K562 (cell line): Measurements from ENCODE around the gene SPIRE1. TPM values are rescaled to one million over a fixed set of nuclear protein-coding genes. Genes with fewer than 3 reads are reported as not detected.

Experiments used
- ATAC-seq: fragments of 200-7000 bp; cut with Tn5 transposase; 3 replicates; pipeline ENCODE4 v1.9.1; 2020; ENCODE audit warnings: moderate library complexity
- BruUV-seq: library from RNA; stranded (reverse); fragments of 400-500 nt; replicated peaks from 2 replicates; lab custom pipeline; 2021; lab: Mats Ljungman, UMichigan
- CTCF ChIA-PET: fragments of 300-600 bp; formaldehyde crosslinking; extraction: SDS; loops from one replicate; lab custom pipeline; 2021; ENCODE audit warnings: low intra/inter-chr PET ratio; lab: Yijun Ruan, JAX
- POLR2A ChIA-PET: fragments of 300-600, 350-650 bp; sonication (Branson Sonifier 250); formaldehyde crosslinking; extraction: SDS; loops from one replicate; lab custom pipeline; 2021; ENCODE audit warnings: antibody characterized with exemption, inconsistent platforms; lab: Yijun Ruan, JAX
- DNase-seq, 4 experiments: peaks; one replicate each; pipeline versions ENCODE4 v3.0.0 to v3.0.0-alpha.2; 2011 to 2018; ENCODE audit warnings: low spot score in 3 of 4, mixed read lengths in 3 of 4; ENCODE audit errors: extremely low read depth in 1 of 4
- FAIRE-seq: peaks from 2 replicates; lab custom pipeline; 2011; peaks lifted over from hg19 to GRCh38; lab: Jason Lieb, UNC
- H2AFZ ChIP-seq: 2 replicates; pipeline ENCODE4 v1.6.0; 2011; ENCODE audit warnings: low read depth, low read length, control low read depth, inconsistent platforms
- H3K27ac ChIP-seq: fragments of 200-600 bp; 3 replicates; pipeline ENCODE4 v1.8.0; 2011; ENCODE audit warnings: low read depth, mild to moderate bottlenecking, control low read depth, inconsistent platforms, low read length, moderate library complexity, mixed read lengths; ENCODE audit errors: extremely low read depth
- H3K27me3 ChIP-seq, 2 experiments: fragments of 300-600 bp in 1 of 2; 2 replicates in 1 of 2; 3 replicates in 1 of 2; pipeline versions ENCODE4 v1.6.0 to v1.8.0; 2011; ENCODE audit warnings: inconsistent platforms in 2 of 2, low read length in 2 of 2, mild to moderate bottlenecking in 1 of 2, mixed read lengths in 1 of 2, moderate library complexity in 1 of 2; ENCODE audit not compliant: control insufficient read depth in 2 of 2, insufficient read depth in 2 of 2
- H3K36me3 ChIP-seq: fragments of 300-600 bp; 3 replicates; pipeline ENCODE4 v1.8.0; 2011; ENCODE audit warnings: mild to moderate bottlenecking, low read length, inconsistent platforms; ENCODE audit not compliant: control insufficient read depth, insufficient read depth
- H3K4me1 ChIP-seq, 2 experiments: fragments of 200-600 bp in 1 of 2; replicated peaks in 1 of 2; 2 replicates in 1 of 2; 3 replicates in 1 of 2; pipeline versions ENCODE4 v1.5.1 to v1.8.0; 2011; ENCODE audit warnings: inconsistent platforms in 2 of 2, low read length in 2 of 2, mild to moderate bottlenecking in 1 of 2, mixed read lengths in 1 of 2, moderate library complexity in 1 of 2; ENCODE audit not compliant: control insufficient read depth in 2 of 2, insufficient read depth in 2 of 2
- H3K4me2 ChIP-seq: 2 replicates; pipeline ENCODE4 v1.6.1; 2011; ENCODE audit warnings: low read length, control low read depth, inconsistent platforms, mixed read lengths; ENCODE audit not compliant: insufficient read depth
- H3K4me3 ChIP-seq: fragments of 200-600 bp; sonication (generic), shearing (Covaris generic); 2 replicates; pipeline ENCODE4 v1.5.1; 2016; ENCODE audit warnings: control low read depth, inconsistent platforms
- H3K79me2 ChIP-seq: fragments of 200-600 bp; 3 replicates; pipeline ENCODE4 v1.8.0; 2011; ENCODE audit warnings: low read length, inconsistent platforms; ENCODE audit not compliant: control insufficient read depth, insufficient read depth
- H3K9ac ChIP-seq, 2 experiments: 2 replicates each; pipeline versions ENCODE4 v1.6.0 to v1.6.1; 2011; ENCODE audit warnings: low read depth in 2 of 2, low read length in 2 of 2, control low read depth in 1 of 2, inconsistent platforms in 1 of 2, mild to moderate bottlenecking in 1 of 2, mixed read lengths in 1 of 2; ENCODE audit not compliant: insufficient read depth in 1 of 2
- H3K9me1 ChIP-seq: one replicate; pipeline ENCODE4 v1.6.0; 2011; ENCODE audit warnings: inconsistent platforms, mild to moderate bottlenecking, low read length, moderate library complexity; ENCODE audit not compliant: control insufficient read depth, insufficient read depth
- H3K9me3 ChIP-seq: replicated peaks from 2 replicates; pipeline ENCODE4 v1.5.1; 2011; ENCODE audit warnings: low read depth, low read length, inconsistent platforms; ENCODE audit not compliant: control insufficient read depth, insufficient read depth
- H4K20me1 ChIP-seq: replicated peaks from 2 replicates; pipeline ENCODE4 v1.6.1; 2011; ENCODE audit warnings: low read length, inconsistent platforms, mixed read lengths; ENCODE audit not compliant: control insufficient read depth, insufficient read depth
- ATF3 ChIP-seq, 2 experiments: fragments of 450-650 bp in 1 of 2; sonication (generic) in 1 of 2; formaldehyde crosslinking in 1 of 2; IDR thresholded peaks in 1 of 2; conservative IDR thresholded peaks in 1 of 2; 2 replicates each; pipeline versions ENCODE4 v1.6.1 to v1.8.1; 2016 to 2023; ENCODE audit warnings: mild to moderate bottlenecking in 2 of 2, moderate library complexity in 2 of 2, inconsistent platforms in 1 of 2, missing genetic modification reagents in 1 of 2
- GABPB2 ChIP-seq: fragments of 250-450 bp; sonication (Bioruptor Pico); conservative IDR thresholded peaks from 2 replicates; pipeline ENCODE4 v1.5.1; 2021; ENCODE audit warnings: mild to moderate bottlenecking
- HDGF ChIP-seq: fragments of 450-650 bp; IDR thresholded peaks from 2 replicates; pipeline ENCODE4 v1.6.1; 2016
- IRF9 ChIP-seq: fragments of 450-650 bp; IDR thresholded peaks from 2 replicates; pipeline ENCODE4 v1.6.1; 2016; ENCODE audit warnings: missing biosample characterization, missing genetic modification characterization
- LARP7 ChIP-seq: fragments of 450-650 bp; IDR thresholded peaks from 2 replicates; pipeline ENCODE4 v1.6.1; 2016
- PATZ1 ChIP-seq: fragments of 250-450 bp; sonication (Bioruptor Pico); IDR thresholded peaks from 2 replicates; pipeline ENCODE4 v1.5.0; 2020; ENCODE audit warnings: mild to moderate bottlenecking, borderline replicate concordance
- POLR3G ChIP-seq: IDR thresholded peaks from 2 replicates; pipeline ENCODE4 v1.6.1; 2011; ENCODE audit not compliant: insufficient read length, insufficient replicate concordance; ENCODE audit errors: extremely low read depth
- ZBTB26 ChIP-seq: fragments of 450-650 bp; formaldehyde crosslinking; IDR thresholded peaks from 2 replicates; pipeline ENCODE4 v1.4.0; 2022; ENCODE audit warnings: missing genetic modification characterization
- ZNF184 ChIP-seq: sonication (generic); formaldehyde crosslinking; IDR thresholded peaks from 2 replicates; pipeline ENCODE4 v1.5.0; 2020; ENCODE audit warnings: missing genetic modification reagents
- ZNF444 ChIP-seq: fragments of 250-450 bp; sonication (Bioruptor Pico); IDR thresholded peaks from 2 replicates; pipeline ENCODE4 v1.4.0; 2020; ENCODE audit warnings: mild to moderate bottlenecking, moderate library complexity
- WGBS: fragments of 100-300 bp; shearing (Covaris generic); methylation state at CpG from one replicate; pipeline ENCODE4 v1.1.6; 2016; ENCODE audit warnings: low coverage, mixed read lengths; ENCODE audit not compliant: insufficient coverage; ENCODE audit errors: missing lambda C conversion rate; 5-methylcytosine and 5-hydroxymethylcytosine counted together
- in situ Hi-C: fragments of 300-500 bp; cut with MboI; formaldehyde crosslinking; loops from 4 replicates; pipeline ENCODE4 v1.15.0; 2018; ENCODE audit warnings: inconsistent platforms, mixed read lengths
- intact Hi-C: fragments of 100-400 bp; cut with micrococcal nuclease; formaldehyde crosslinking; loops from 2 replicates; pipeline ENCODE4 v1.14.2; 2022
- polyA plus RNA-seq, 8 experiments: library from polyadenylated mRNA; depleted of rRNA in 4 of 8; stranded (reverse) in 5 of 8; unstranded in 3 of 8; fragments of >200 nt; fragmentation: Nextera tagmentation in 2 of 8; fragmentation: Illumina TruSeq in 1 of 8; extraction: Ambion mirVana in 2 of 8; extraction: Trizol in 1 of 8; gene quantifications; 2 replicates each; pipeline versions ENCODE4 v1.2.1 to v1.2.3, GENCODE V29; 2011 to 2014; ENCODE audit warnings: inconsistent platforms in 1 of 8, missing spikeins in 1 of 8
- total RNA-seq, 7 experiments: library from RNA; depleted of rRNA in 6 of 7; stranded (reverse); fragments of >200 nt in 6 of 7; fragmentation: Illumina TruSeq in 2 of 7; extraction: Trizol in 2 of 7; gene quantifications; 2 replicates each; pipeline versions ENCODE4 v1.2.1 to v1.2.3, GENCODE V29; 2011 to 2021; ENCODE audit warnings: low replicate concordance in 1 of 7

The SPIRE1 gene
- total and polyA plus RNA-seq, 9 of the 15 experiments (the other 6 are each of a cell fraction or from before 2014, with no cell fraction given) = 2.9 to 14.0 (median 10.2) TPM

- TF ChIP-seq ZBTB26 = no peak
- TF ChIP-seq IRF9 = no peak
- no peak for TF ChIP-seq ZNF184 (CRISPR knock-in tag)
- no peak for TF ChIP-seq PATZ1 (CRISPR knock-in tag)
These were observed 199.1 kb downstream of the SPIRE1 start (continued) for GRCh38 chr18:12458771-12459170.

GRCh38 chr18:12456441-12456840 lies 201.5 kb downstream of the SPIRE1 start:
- Histone ChIP-seq H3K9me1 (no peaks in the 10 kb centered on the region), H3K79me2 (no peaks in the 10 kb centered on the region), H3K9me3 (no peaks in the 10 kb centered on the region), H3K9ac (no peak overlapping the region), H3K4me2 (no peak overlapping the region), H3K27ac (no peak overlapping the region), H3K36me3 (peaks cover 7% of the 10 kb centered on the region; the same call in 2 of the 3 replicates), H2AFZ (no peak overlapping the region), H3K4me1 (no peaks in the 10 kb centered on the region), H4K20me1 (no peaks in the 10 kb centered on the region), H3K27me3 (no peaks in the 10 kb centered on the region)
- no TSS peak for BruUV-seq
- no peak for FAIRE-seq
- in situ Hi-C loops = no loop called here
- intact Hi-C loops = no loop called here
- WGBS = 90% methylated on average over 3 of the region's 3 CpGs
- CTCF ChIA-PET = no interaction called here
- no peak for DNase-seq
- POLR2A ChIA-PET = interaction anchor here (0.6 kb wide), 1 partner anchor 10 kb away, joined by 3 read pairs; no protein-coding TSS in a partner anchor
- TF ChIP-seq LARP7 (no peak), GABPB2 (CRISPR knock-in tag) (no peak), POLR3G (no peak), HDGF (no peak), ATF3 (IDR thresholded peaks at IDR 0.05) (no peak), ATF3 (CRISPR knock-in tag; conservative IDR thresholded peaks at IDR 0.05) (no peak), ZNF444 (no peak)
- TF ChIP-seq, all 486 proteins: peak for 0
- H3K4me3 ChIP-seq = no peak overlapping the region
- no peak for ATAC-seq
